ENCODE measurements around the gene ZFPL1. TPM values are rescaled to one million over a fixed set of nuclear protein-coding genes. Genes with fewer than 3 reads are reported as not detected.

Gene ZFPL1
- total and polyA plus RNA-seq, 5 donors from 2014 or later: 27.0 to 42.9 (median 32.5) TPM

DNA sequence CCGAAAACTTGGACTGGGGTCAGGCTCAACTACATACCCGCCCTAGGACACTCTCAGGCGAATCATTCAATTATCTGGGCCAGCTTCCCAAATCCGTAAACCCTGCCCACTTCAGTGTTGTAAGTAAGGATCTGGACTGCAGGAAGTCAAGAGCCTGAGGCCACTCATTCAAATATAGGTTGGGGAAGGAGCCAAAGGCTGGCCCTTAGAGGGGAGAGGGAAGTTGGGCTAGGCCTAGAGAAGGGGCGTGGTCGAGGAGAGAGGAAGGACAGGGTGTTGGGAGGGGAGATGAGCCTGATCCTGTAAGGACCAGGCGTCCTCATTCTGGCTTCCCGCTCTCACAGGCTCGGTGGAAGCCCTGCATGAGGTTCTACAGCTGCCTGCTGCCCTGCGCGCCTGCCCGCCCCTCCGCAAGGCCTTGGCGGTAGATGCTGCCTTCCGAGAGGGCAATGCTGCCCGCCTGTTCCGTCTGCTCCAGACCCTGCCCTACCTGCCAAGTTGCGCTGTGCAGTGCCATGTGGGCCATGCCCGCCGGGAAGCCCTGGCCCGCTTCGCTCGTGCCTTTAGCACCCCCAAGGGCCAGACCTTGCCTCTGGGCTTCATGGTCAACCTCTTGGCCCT lies 40.0 kb upstream of the ZFPL1 start:
- ATAC-seq (ENCODE audit: low read depth in 2 of 2) (no peak), DNase-seq (no peak)
- Histone ChIP-seq H3K4me1 (ENCODE audit: control insufficient read depth, insufficient read depth, low read length, poor library complexity, severe bottlenecking) (peaks cover 42% of the 10 kb centered on the region), H3K4me3 (ENCODE audit: low read depth, low read length) (no peak overlapping the region), H3K27ac (ENCODE audit: insufficient read depth, low read length, poor library complexity, severe bottlenecking) (no peak overlapping the region), H3K36me3 (ENCODE audit: control insufficient read depth, insufficient read depth, low read length) (peaks cover 9% of the 10 kb centered on the region), H3K27me3 (ENCODE audit: control insufficient read depth, insufficient read depth, low read length) (no peaks in the 10 kb centered on the region), H3K9me3 (ENCODE audit: control insufficient read depth in 2 of 2, low read length in 2 of 2) (no peaks in the 10 kb centered on the region)
- Mint-ChIP-seq H3K4me3 (peak overlapping the region in 3 of 4 donors; percentile 13 to 88 (median 30)), H3K4me1 (peaks cover 0 to 45% (median 21%) of the 10 kb centered on the region in 4 donors), H3K27me3 (no peaks in the 10 kb centered on the region), H3K9me3 (no peaks in the 10 kb centered on the region), H3K36me3 (peaks cover 5% of the 10 kb centered on the region), H3K27ac (no peak overlapping the region)

- Histone ChIP-seq H3K36me3 (ENCODE audit: control insufficient read depth, insufficient read depth, low read length) (peaks cover 9% of the 10 kb centered on the region), H3K4me1 (ENCODE audit: control insufficient read depth, insufficient read depth, low read length, poor library complexity, severe bottlenecking) (peaks cover 42% of the 10 kb centered on the region), H3K9me3 (ENCODE audit: control insufficient read depth in 2 of 2, low read length in 2 of 2) (no peaks in the 10 kb centered on the region), H3K27me3 (ENCODE audit: control insufficient read depth, insufficient read depth, low read length) (no peaks in the 10 kb centered on the region), H3K4me3 (ENCODE audit: low read depth, low read length) (no peak overlapping the region), H3K27ac (ENCODE audit: insufficient read depth, low read length, poor library complexity, severe bottlenecking) (no peak overlapping the region)
- Mint-ChIP-seq H3K27ac (no peak overlapping the region), H3K4me3 (no peak overlapping the region), H3K4me1 (peaks cover 0 to 42% (median 21%) of the 10 kb centered on the region in 4 donors), H3K27me3 (no peaks in the 10 kb centered on the region), H3K9me3 (no peaks in the 10 kb centered on the region), H3K36me3 (peaks cover 5% of the 10 kb centered on the region)
- ATAC-seq (ENCODE audit: low read depth in 2 of 2): no peak
- no peak for DNase-seq
Measured at GRCh38 chr11:65045061-65045460, 39.0 kb upstream of the ZFPL1 start.

GRCh38 chr11:65045728-65046127 lies 38.3 kb upstream of the ZFPL1 start:
- no peaks in the 10 kb centered on the region for H3K27me3 ChIP-seq (ENCODE audit: control insufficient read depth, insufficient read depth, low read length)
- Mint-ChIP-seq H3K9me3 (no peaks in the 10 kb centered on the region), H3K27ac (no peak overlapping the region), H3K4me1 (peaks cover 0 to 38% (median 18%) of the 10 kb centered on the region in 4 donors), H3K36me3 (peaks cover 5% of the 10 kb centered on the region), H3K27me3 (no peaks in the 10 kb centered on the region), H3K4me3 (peak overlapping the region in 1 of 4 donors; percentile 54)
- ATAC-seq (ENCODE audit: low read depth in 2 of 2) (no peak), DNase-seq (no peak)
- no peak overlapping the region for H3K4me3 ChIP-seq (ENCODE audit: low read depth, low read length)
- no peaks in the 10 kb centered on the region for H3K9me3 ChIP-seq (ENCODE audit: control insufficient read depth in 2 of 2, low read length in 2 of 2)
- H3K36me3 ChIP-seq (ENCODE audit: control insufficient read depth, insufficient read depth, low read length): peaks cover 9% of the 10 kb centered on the region
- peaks cover 35% of the 10 kb centered on the region for H3K4me1 ChIP-seq (ENCODE audit: control insufficient read depth, insufficient read depth, low read length, poor library complexity, severe bottlenecking)
- H3K27ac ChIP-seq (ENCODE audit: insufficient read depth, low read length, poor library complexity, severe bottlenecking): no peak overlapping the region

DNA sequence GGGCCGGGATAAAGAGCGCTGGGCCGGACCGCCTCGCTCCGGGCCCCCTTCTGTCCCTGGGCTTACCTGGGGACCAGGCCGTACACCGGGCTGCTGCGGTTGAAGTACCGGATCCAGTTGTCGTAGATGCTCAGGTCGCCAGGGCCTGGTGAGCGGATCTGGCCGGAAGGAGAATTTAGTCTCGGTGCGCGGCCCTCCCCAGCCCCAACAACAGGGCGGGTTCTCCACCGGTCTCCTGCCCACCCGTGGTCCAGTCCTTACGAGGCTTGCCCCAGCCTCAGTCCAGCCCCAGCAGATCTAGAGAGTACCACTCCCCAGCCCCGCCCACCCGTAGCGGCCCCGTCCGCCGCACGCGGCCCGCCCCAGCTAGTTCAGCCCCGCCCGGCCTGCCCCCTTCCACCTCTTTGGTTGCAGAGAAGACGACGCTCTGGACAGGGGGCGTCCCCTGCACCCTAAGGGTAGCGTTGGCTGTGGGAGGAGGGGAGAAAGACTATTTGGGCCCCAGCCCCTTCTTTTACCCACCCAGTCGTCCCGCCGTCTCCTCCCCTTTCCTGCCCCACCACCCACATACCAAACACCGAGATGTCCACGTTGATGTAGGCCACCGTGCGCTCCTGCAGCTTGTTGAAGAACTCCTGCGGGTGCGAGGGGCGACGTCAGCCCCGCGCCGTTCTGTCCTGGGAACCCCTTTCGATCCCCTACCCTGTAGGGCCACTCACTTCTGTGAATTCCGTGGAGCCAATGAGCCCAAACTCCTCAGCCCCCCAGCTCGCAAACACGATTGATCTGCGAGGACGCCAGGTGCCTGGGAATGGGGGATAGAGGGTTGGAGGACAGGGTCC lies 36.2 kb upstream of the ZFPL1 start:
- Mint-ChIP-seq H3K27me3 (no peaks in the 10 kb centered on the region), H3K9me3 (no peaks in the 10 kb centered on the region), H3K27ac (peak overlapping the region; percentile 91 to 97 (median 96)), H3K36me3 (peaks cover 5% of the 10 kb centered on the region), H3K4me3 (peak overlapping the region; percentile 83 to 94 (median 89)), H3K4me1 (peaks cover 0 to 30% (median 11%) of the 10 kb centered on the region in 4 donors)
- Histone ChIP-seq H3K9me3 (ENCODE audit: control insufficient read depth in 2 of 2, low read length in 2 of 2) (no peaks in the 10 kb centered on the region), H3K4me1 (ENCODE audit: control insufficient read depth, insufficient read depth, low read length, poor library complexity, severe bottlenecking) (peaks cover 21% of the 10 kb centered on the region), H3K27me3 (ENCODE audit: control insufficient read depth, insufficient read depth, low read length) (no peaks in the 10 kb centered on the region), H3K4me3 (ENCODE audit: low read depth, low read length) (peak overlapping the region; percentile 53), H3K36me3 (ENCODE audit: control insufficient read depth, insufficient read depth, low read length) (peaks cover 9% of the 10 kb centered on the region), H3K27ac (ENCODE audit: insufficient read depth, low read length, poor library complexity, severe bottlenecking) (peak overlapping the region; percentile 55)
- peak; percentile 18 to 47 (median 27) for DNase-seq
- peak; percentile 50 to 52 for ATAC-seq (ENCODE audit: low read depth in 2 of 2)

GRCh38 chr11:65051398-65051858 lies 32.6 kb upstream of the ZFPL1 start:
- Mint-ChIP-seq H3K27ac (no peak overlapping the region), H3K27me3 (peaks cover 4% of the 10 kb centered on the region), H3K9me3 (no peaks in the 10 kb centered on the region), H3K4me3 (no peak overlapping the region), H3K4me1 (peaks cover 0 to 35% (median 19%) of the 10 kb centered on the region in 4 donors), H3K36me3 (no peaks in the 10 kb centered on the region)
- H3K27me3 ChIP-seq (ENCODE audit: control insufficient read depth, insufficient read depth, low read length): no peaks in the 10 kb centered on the region
- H3K36me3 ChIP-seq (ENCODE audit: control insufficient read depth, insufficient read depth, low read length): no peaks in the 10 kb centered on the region
- peaks cover 23% of the 10 kb centered on the region for H3K4me1 ChIP-seq (ENCODE audit: control insufficient read depth, insufficient read depth, low read length, poor library complexity, severe bottlenecking)
- no peak overlapping the region for H3K27ac ChIP-seq (ENCODE audit: insufficient read depth, low read length, poor library complexity, severe bottlenecking)
- ATAC-seq (ENCODE audit: low read depth in 2 of 2) (no peak), DNase-seq (no peak)
- no peaks in the 10 kb centered on the region for H3K9me3 ChIP-seq (ENCODE audit: control insufficient read depth in 2 of 2, low read length in 2 of 2)
- no peak overlapping the region for H3K4me3 ChIP-seq (ENCODE audit: low read depth, low read length)

- Histone ChIP-seq H3K4me1 (ENCODE audit: control insufficient read depth, insufficient read depth, low read length, poor library complexity, severe bottlenecking) (peaks cover 11% of the 10 kb centered on the region), H3K9me3 (ENCODE audit: control insufficient read depth in 2 of 2, low read length in 2 of 2) (no peaks in the 10 kb centered on the region), H3K27me3 (ENCODE audit: control insufficient read depth, insufficient read depth, low read length) (no peaks in the 10 kb centered on the region), H3K27ac (ENCODE audit: insufficient read depth, low read length, poor library complexity, severe bottlenecking) (peak overlapping the region; percentile 49), H3K4me3 (ENCODE audit: low read depth, low read length) (peak overlapping the region; percentile 32), H3K36me3 (ENCODE audit: control insufficient read depth, insufficient read depth, low read length) (no peaks in the 10 kb centered on the region)
- Mint-ChIP-seq H3K9me3 (no peaks in the 10 kb centered on the region), H3K36me3 (no peaks in the 10 kb centered on the region), H3K4me3 (peak overlapping the region in 3 of 4 donors; percentile 15 to 63 (median 20)), H3K27ac (peak overlapping the region; percentile 21 to 97 (median 81)), H3K27me3 (peaks cover 6% of the 10 kb centered on the region), H3K4me1 (peaks cover 0 to 22% (median 9%) of the 10 kb centered on the region in 4 donors)
- ATAC-seq (ENCODE audit: low read depth in 2 of 2) (peak; percentile 51 to 52), DNase-seq (peak; percentile 11 to 50 (median 28))
Measured at GRCh38 chr11:65053827-65054508, 30.1 kb upstream of the ZFPL1 start.

DNA sequence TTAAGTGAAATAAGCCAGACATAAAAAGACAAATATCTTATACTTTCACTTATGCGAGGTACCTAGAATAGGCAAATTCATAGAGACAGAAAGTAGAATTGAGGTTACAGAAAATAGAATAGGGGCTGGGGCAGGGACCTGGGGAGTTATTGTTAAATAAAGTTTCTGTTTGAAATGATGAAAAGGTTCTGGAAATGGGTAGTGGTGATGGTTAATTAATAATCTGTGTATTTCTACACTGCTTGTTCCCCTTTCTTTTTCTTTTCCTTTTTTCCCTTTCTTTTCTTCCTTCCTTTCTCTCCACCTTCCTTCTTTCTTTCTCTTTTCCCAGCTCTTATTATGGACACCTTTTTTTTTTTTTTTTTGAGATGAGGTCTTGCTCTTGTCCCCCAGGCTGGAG lies 28.5 kb upstream of the ZFPL1 start:
- ATAC-seq (ENCODE audit: low read depth in 2 of 2): no peak
- DNase-seq: no peak
- H3K27ac Mint-ChIP-seq: peak overlapping the region in 1 of 3 donors; percentile 34

More for the DNA sequence above, 28.5 kb upstream of the ZFPL1 start:
- Histone ChIP-seq H3K27me3 (ENCODE audit: control insufficient read depth, insufficient read depth, low read length) (no peaks in the 10 kb centered on the region), H3K9me3 (ENCODE audit: control insufficient read depth in 2 of 2, low read length in 2 of 2) (no peaks in the 10 kb centered on the region), H3K4me3 (ENCODE audit: low read depth, low read length) (no peak overlapping the region), H3K27ac (ENCODE audit: insufficient read depth, low read length, poor library complexity, severe bottlenecking) (no peak overlapping the region), H3K4me1 (ENCODE audit: control insufficient read depth, insufficient read depth, low read length, poor library complexity, severe bottlenecking) (peaks cover 11% of the 10 kb centered on the region), H3K36me3 (ENCODE audit: control insufficient read depth, insufficient read depth, low read length) (no peaks in the 10 kb centered on the region)
- peak overlapping the region in 1 of 4 donors; percentile 31 for H3K4me3 Mint-ChIP-seq
- no peaks in the 10 kb centered on the region for H3K9me3 Mint-ChIP-seq
- peaks cover 0 to 22% (median 11%) of the 10 kb centered on the region in 4 donors for H3K4me1 Mint-ChIP-seq
- H3K36me3 Mint-ChIP-seq: no peaks in the 10 kb centered on the region
- H3K27me3 Mint-ChIP-seq: peaks cover 9% of the 10 kb centered on the region
